RWPE2 (cell line): Measurements from ENCODE around the gene MARCHF3.

Experiments
- ATAC-seq: fragments of 200-7000 bp; cut with Tn5 transposase; 3 replicates; pipeline ENCODE4 v1.9.1; 2021; ENCODE audit warnings: low read depth
- DNase-seq: peaks from one replicate; pipeline ENCODE4 v3.0.0-alpha.2; 2020; ENCODE audit warnings: low spot score
- H3K27ac ChIP-seq: fragments of 450-650 bp; 2 replicates; pipeline ENCODE4 v1.5.1; 2017; ENCODE audit warnings: mild to moderate bottlenecking; ENCODE audit not compliant: poor library complexity, severe bottlenecking
- H3K27me3 ChIP-seq: fragments of 250-450 bp; sonication (Bioruptor Pico); 2 replicates; pipeline ENCODE4 v1.5.1; 2021; ENCODE audit warnings: mild to moderate bottlenecking, moderate library complexity; ENCODE audit not compliant: insufficient read depth, poor library complexity, severe bottlenecking
- H3K36me3 ChIP-seq: fragments of 250-450 bp; sonication (Bioruptor Pico); 2 replicates; pipeline ENCODE4 v1.5.1; 2020; ENCODE audit warnings: low read depth, mild to moderate bottlenecking, moderate library complexity
- H3K4me1 ChIP-seq: fragments of 250-450 bp; sonication (Bioruptor Pico); 2 replicates; pipeline ENCODE4 v1.5.1; 2021; ENCODE audit warnings: mild to moderate bottlenecking, moderate library complexity; ENCODE audit not compliant: insufficient read depth, poor library complexity, severe bottlenecking
- H3K4me3 ChIP-seq: fragments of 250-450 bp; sonication (Bioruptor Pico); 2 replicates; pipeline ENCODE4 v1.5.1; 2021; ENCODE audit warnings: mild to moderate bottlenecking, moderate library complexity; ENCODE audit not compliant: severe bottlenecking
- H3K9me3 ChIP-seq: fragments of 250-450 bp; sonication (Bioruptor Pico); 2 replicates; pipeline ENCODE4 v1.5.1; 2021; ENCODE audit warnings: mild to moderate bottlenecking, moderate library complexity; ENCODE audit not compliant: severe bottlenecking
- CTCF ChIP-seq: fragments of 450-650 bp; IDR thresholded peaks from one replicate; pipeline ENCODE4 v1.5.1; 2017; ENCODE audit warnings: mild to moderate bottlenecking, moderate library complexity; ENCODE audit not compliant: poor library complexity, severe bottlenecking

Gene MARCHF3

GRCh38 chr5:126864042-126864688, 166.2 kb downstream of the MARCHF3 start:
- no peaks in the 10 kb centered on the region for H3K27me3 ChIP-seq
- no peak overlapping the region for H3K27ac ChIP-seq
- H3K9me3 ChIP-seq: no peaks in the 10 kb centered on the region
- H3K4me1 ChIP-seq: peaks cover 2% of the 10 kb centered on the region
- H3K4me3 ChIP-seq: no peak overlapping the region
- TF ChIP-seq CTCF: no peak
- DNase-seq (no peak), ATAC-seq (no peak)
- no peaks in the 10 kb centered on the region for H3K36me3 ChIP-seq

DNA sequence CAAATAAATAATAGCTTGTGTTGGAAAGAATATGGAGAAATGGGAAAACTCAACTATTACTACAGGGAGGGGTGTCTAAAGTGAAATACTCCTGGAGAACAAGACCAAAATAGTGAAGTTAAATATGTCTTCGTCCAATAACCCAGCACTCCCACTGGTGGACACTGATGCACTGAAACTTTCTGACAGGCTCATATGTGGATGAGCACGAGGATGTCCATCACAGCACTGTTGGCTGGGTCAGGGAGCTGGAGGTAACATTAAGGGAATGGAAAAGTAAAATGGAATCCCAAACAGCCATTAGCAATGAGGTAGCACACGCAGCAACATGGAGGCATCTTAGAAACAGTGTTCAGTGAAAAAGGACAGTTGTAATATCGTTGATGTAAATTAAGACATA, 167.0 kb downstream of the MARCHF3 start:
- Histone ChIP-seq H3K4me1 (peaks cover 2% of the 10 kb centered on the region), H3K27me3 (no peaks in the 10 kb centered on the region), H3K9me3 (no peaks in the 10 kb centered on the region), H3K36me3 (no peaks in the 10 kb centered on the region), H3K4me3 (no peak overlapping the region), H3K27ac (no peak overlapping the region)
- no peak for TF ChIP-seq CTCF
- no peak for DNase-seq
- no peak for ATAC-seq

DNA sequence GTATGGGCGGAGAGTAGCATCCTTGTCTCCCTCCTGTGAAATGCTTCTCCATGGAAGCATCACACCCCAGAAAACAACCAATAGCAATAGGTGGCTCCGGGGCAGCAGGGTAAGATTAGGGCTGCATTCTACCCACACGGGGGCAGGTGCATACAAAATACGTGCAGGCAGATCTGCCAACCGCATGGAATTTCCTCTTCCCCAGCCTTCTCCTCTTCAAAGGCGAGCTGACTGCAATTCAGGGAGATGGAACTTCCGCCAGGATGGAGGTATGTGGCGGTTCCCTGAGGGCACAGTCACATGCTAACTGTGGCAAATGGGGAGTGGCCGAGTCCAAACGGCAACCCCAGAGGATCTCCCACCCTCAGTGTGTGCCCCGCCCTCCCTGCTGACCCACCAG, 171.9 kb downstream of the MARCHF3 start:
- Histone ChIP-seq H3K27ac (no peak overlapping the region), H3K27me3 (no peaks in the 10 kb centered on the region), H3K4me3 (no peak overlapping the region), H3K4me1 (peaks cover 2% of the 10 kb centered on the region), H3K36me3 (no peaks in the 10 kb centered on the region), H3K9me3 (no peaks in the 10 kb centered on the region)
- TF ChIP-seq CTCF: no peak
- ATAC-seq (no peak), DNase-seq (no peak)

DNA sequence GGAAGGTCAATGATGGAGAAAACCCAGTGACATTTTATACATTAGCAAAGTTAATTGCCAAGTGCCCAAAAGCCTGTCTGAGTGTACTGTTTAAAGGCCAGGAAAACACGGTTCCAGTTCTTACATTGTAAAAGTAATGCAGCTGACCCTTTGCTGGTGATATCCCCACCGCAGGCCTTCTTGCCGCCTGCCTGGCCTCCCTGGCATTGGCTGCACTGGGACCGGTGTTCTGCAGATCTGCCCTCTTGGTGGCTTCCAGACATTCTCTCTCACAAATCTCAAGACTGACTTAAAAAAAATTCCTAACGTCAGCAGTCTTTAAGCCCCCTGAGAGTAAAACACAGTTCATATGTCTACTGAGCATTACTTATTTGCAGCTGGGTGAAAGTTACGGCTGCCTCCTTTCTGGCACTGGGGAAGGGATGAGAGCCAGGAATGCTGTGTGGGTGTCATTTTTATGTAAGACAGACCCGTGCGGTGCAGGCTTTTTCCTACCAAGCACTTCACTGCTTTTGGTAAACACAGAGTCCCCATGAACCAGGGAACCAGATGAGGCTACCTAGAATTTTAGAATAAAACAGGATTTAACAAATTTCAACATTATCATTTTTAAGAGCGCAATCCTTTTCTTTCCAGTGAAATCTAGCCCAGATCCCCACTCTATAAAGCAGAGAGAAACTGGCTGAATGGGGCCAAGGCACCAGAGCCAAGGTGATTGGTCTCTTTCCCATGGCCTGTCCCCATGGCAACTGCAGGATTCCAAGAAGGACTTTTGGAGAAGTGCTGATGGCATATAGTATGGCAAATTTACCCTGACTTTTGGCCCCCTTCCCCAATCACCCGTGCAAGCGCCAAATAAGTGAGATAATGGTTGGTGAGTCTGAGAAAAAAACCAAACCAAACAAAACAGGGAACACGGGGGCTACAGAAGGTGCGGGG, 172.6 kb downstream of the MARCHF3 start:
- TF ChIP-seq CTCF: no peak
- no peak overlapping the region for H3K4me3 ChIP-seq
- DNase-seq (no peak), ATAC-seq (no peak)
- no peaks in the 10 kb centered on the region for H3K36me3 ChIP-seq
- peaks cover 2% of the 10 kb centered on the region for H3K4me1 ChIP-seq
- H3K27me3 ChIP-seq: no peaks in the 10 kb centered on the region
- no peak overlapping the region for H3K27ac ChIP-seq
- no peaks in the 10 kb centered on the region for H3K9me3 ChIP-seq

DNA sequence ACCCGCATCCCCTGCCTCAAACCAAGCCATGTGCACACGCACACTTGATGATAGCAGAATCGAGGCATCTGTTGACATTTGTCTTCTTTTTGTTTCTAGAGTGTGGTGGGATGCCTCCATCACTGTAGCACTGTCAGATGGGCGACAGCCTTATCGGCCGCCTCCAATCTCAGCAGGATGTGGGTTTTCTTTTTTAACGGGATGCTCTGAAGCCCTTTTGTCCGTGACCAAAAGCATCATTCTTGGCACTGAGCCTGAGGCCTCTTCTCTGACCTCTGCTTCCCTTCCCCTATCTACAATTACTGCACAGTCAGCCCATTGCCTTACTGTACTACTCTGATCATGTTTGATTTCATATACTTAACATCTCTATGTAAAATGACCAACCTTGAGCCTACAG, 175.1 kb downstream of the MARCHF3 start:
- no peak for ATAC-seq
- H3K4me1 ChIP-seq: no peaks in the 10 kb centered on the region

More for the DNA sequence above, 175.1 kb downstream of the MARCHF3 start:
- TF ChIP-seq CTCF: no peak
- no peaks in the 10 kb centered on the region for H3K27me3 ChIP-seq
- H3K36me3 ChIP-seq: no peaks in the 10 kb centered on the region
- DNase-seq: no peak
- H3K9me3 ChIP-seq: no peaks in the 10 kb centered on the region
- H3K4me3 ChIP-seq: no peak overlapping the region
- no peak overlapping the region for H3K27ac ChIP-seq
